ENCODE measurements around the gene ZEB2. TPM values are rescaled to one million over a fixed set of nuclear protein-coding genes. Genes with fewer than 3 reads are reported as not detected.

Gene ZEB2
- total RNA-seq, 6 donors from 2014 or later, result 104 to 237 (median 148) TPM

- ATAC-seq (ENCODE audit: low FRiP score in 2 of 2) (peak; percentile 79 to 93), DNase-seq (peak in 1 of 2 donors; percentile 50)
- H3K27ac ChIP-seq, result peak overlapping the region; percentile 69 to 79 (median 74)
- H3K27me3 ChIP-seq, result no peaks in the 10 kb centered on the region
- peaks cover 0 to 11% (median 0%) of the 10 kb centered on the region in 4 donors for H3K36me3 ChIP-seq
- H3K4me1 ChIP-seq, result peaks cover 8 to 23% (median 14%) of the 10 kb centered on the region in 4 donors
- WGBS, 2 donors, result 74 to 77% methylated on average over 5 of the region's 5 CpGs
- no peak overlapping the region for H3K4me3 ChIP-seq
- TF ChIP-seq POLR2AphosphoS5 (IDR thresholded peaks at IDR 0.05) (peak in 1 of 2 donors; percentile 82), CTCF (IDR thresholded peaks at IDR 0.05) (no peak), POLR2A (IDR thresholded peaks at IDR 0.05) (peak in 1 of 4 donors; percentile 39), EP300 (IDR thresholded peaks at IDR 0.05) (peak in 2 of 4 donors; percentile 83 to 94)
- H3K9me3 ChIP-seq, result no peaks in the 10 kb centered on the region
Observed at GRCh38 chr2:144414324-144414845, 105.5 kb downstream of the ZEB2 start.

GRCh38 chr2:144412709-144413108 is 107.2 kb downstream of the ZEB2 start:
- ATAC-seq (ENCODE audit: low FRiP score in 2 of 2) (peak in 1 of 2 donors; percentile 53), DNase-seq (no peak)
- TF ChIP-seq POLR2AphosphoS5 (IDR thresholded peaks at IDR 0.05), result peak in 1 of 2 donors; percentile 83
- peak in 2 of 4 donors; percentile 34 to 43 for TF ChIP-seq EP300 (IDR thresholded peaks at IDR 0.05)
- no peak for TF ChIP-seq CTCF (IDR thresholded peaks at IDR 0.05)
- TF ChIP-seq POLR2A (IDR thresholded peaks at IDR 0.05), result no peak
- H3K27ac ChIP-seq, result peak overlapping the region in 3 of 4 donors; percentile 16 to 79 (median 77)
- H3K4me1 ChIP-seq, result peaks cover 8 to 23% (median 14%) of the 10 kb centered on the region in 4 donors
- H3K9me3 ChIP-seq, result no peaks in the 10 kb centered on the region
- WGBS, 2 donors, result 70 to 73% methylated on average over 2 of the region's 2 CpGs
- H3K27me3 ChIP-seq, result no peaks in the 10 kb centered on the region
- peaks cover 0 to 19% (median 0%) of the 10 kb centered on the region in 4 donors for H3K36me3 ChIP-seq
- H3K4me3 ChIP-seq, result no peak overlapping the region

- no peaks in the 10 kb centered on the region for H3K27me3 ChIP-seq
- no peak overlapping the region for H3K4me3 ChIP-seq
- H3K4me1 ChIP-seq, result peaks cover 8 to 26% (median 17%) of the 10 kb centered on the region in 4 donors
- ATAC-seq (ENCODE audit: low FRiP score in 2 of 2), result no peak
- DNase-seq, result no peak
- H3K27ac ChIP-seq, result peak overlapping the region in 2 of 4 donors; percentile 22 to 41
- TF ChIP-seq CTCF (IDR thresholded peaks at IDR 0.05) (no peak), POLR2A (IDR thresholded peaks at IDR 0.05) (no peak), EP300 (IDR thresholded peaks at IDR 0.05) (no peak), POLR2AphosphoS5 (IDR thresholded peaks at IDR 0.05) (no peak)
- H3K36me3 ChIP-seq, result peaks cover 0 to 15% (median 0%) of the 10 kb centered on the region in 4 donors
- 86 to 88% methylated on average over 6 to 7 of the region's 7 CpGs for WGBS, 2 donors
- H3K9me3 ChIP-seq, result no peaks in the 10 kb centered on the region
Observed at GRCh38 chr2:144411473-144411872, 108.4 kb downstream of the ZEB2 start.

- no peaks in the 10 kb centered on the region for H3K9me3 ChIP-seq
- DNase-seq, result no peak
- TF ChIP-seq EP300 (IDR thresholded peaks at IDR 0.05), result no peak
- no peak for TF ChIP-seq POLR2A (IDR thresholded peaks at IDR 0.05)
- TF ChIP-seq POLR2AphosphoS5 (IDR thresholded peaks at IDR 0.05), result no peak
- no peak for TF ChIP-seq CTCF (IDR thresholded peaks at IDR 0.05)
- peaks cover 8 to 31% (median 13%) of the 10 kb centered on the region in 4 donors for H3K4me1 ChIP-seq
- no peak overlapping the region for H3K4me3 ChIP-seq
- H3K27me3 ChIP-seq, result no peaks in the 10 kb centered on the region
- ATAC-seq (ENCODE audit: low FRiP score in 2 of 2), result no peak
- no peak overlapping the region for H3K27ac ChIP-seq
- H3K36me3 ChIP-seq, result peaks cover 0 to 19% (median 0%) of the 10 kb centered on the region in 4 donors
Observed at GRCh38 chr2:144409241-144409640, 110.7 kb downstream of the ZEB2 start.

GRCh38 chr2:144407262-144407661 is 112.7 kb downstream of the ZEB2 start:
- H3K4me1 ChIP-seq, result peaks cover 0 to 13% (median 4%) of the 10 kb centered on the region in 4 donors
- H3K36me3 ChIP-seq, result peaks cover 0 to 27% (median 0%) of the 10 kb centered on the region in 4 donors
- DNase-seq (no peak), ATAC-seq (ENCODE audit: low FRiP score in 2 of 2) (no peak)
- no peak overlapping the region for H3K27ac ChIP-seq
- no peak for TF ChIP-seq EP300 (IDR thresholded peaks at IDR 0.05)
- TF ChIP-seq POLR2A (IDR thresholded peaks at IDR 0.05), result no peak
- TF ChIP-seq CTCF (IDR thresholded peaks at IDR 0.05), result no peak
- no peak for TF ChIP-seq POLR2AphosphoS5 (IDR thresholded peaks at IDR 0.05)
- no peak overlapping the region for H3K4me3 ChIP-seq
- H3K27me3 ChIP-seq, result no peaks in the 10 kb centered on the region
- no peaks in the 10 kb centered on the region for H3K9me3 ChIP-seq
